UCSD-AML1 (cell line): ENCODE results near the gene MED27.

Experiments used
- DNase-seq: peaks from one replicate; lab custom pipeline; 2025; ENCODE audit not compliant: unreplicated experiment; lab: John Stamatoyannopoulos, UW

MED27 gene

GRCh38 chr9:132079391-132080091, at the start of gene MED27:
Gene MED27 (minus strand): TSS chr9:132079867. CDS start chr9:132079844, 23 bp downstream.
- DNase-seq: peak; percentile 89

GRCh38 chr9:132127888-132128534, 48.3 kb upstream of the MED27 start:
- no peak for DNase-seq

- DNase-seq: no peak
Observed at GRCh38 chr9:132126680-132127236, 47.1 kb upstream of the MED27 start.

- peak; percentile 36 for DNase-seq
Observed at GRCh38 chr9:132125944-132126679, 46.4 kb upstream of the MED27 start.

- no peak for DNase-seq
Observed at GRCh38 chr9:132125361-132125760, 45.7 kb upstream of the MED27 start.

GRCh38 chr9:132124800-132125199, 45.1 kb upstream of the MED27 start:
- DNase-seq: no peak

GRCh38 chr9:132121021-132121420, 41.4 kb upstream of the MED27 start:
- DNase-seq: no peak

- no peak for DNase-seq
Observed at GRCh38 chr9:132117694-132118093, 38.0 kb upstream of the MED27 start.

GRCh38 chr9:132116583-132116982, 36.9 kb upstream of the MED27 start:
- no peak for DNase-seq

GRCh38 chr9:132114102-132114707, 34.5 kb upstream of the MED27 start:
- DNase-seq: peak; percentile 59

- DNase-seq: no peak
Observed at GRCh38 chr9:132109291-132109690, 29.6 kb upstream of the MED27 start.

GRCh38 chr9:132108728-132109127, 29.1 kb upstream of the MED27 start:
- no peak for DNase-seq

GRCh38 chr9:132099741-132100407, 20.2 kb upstream of the MED27 start:
- DNase-seq: no peak

- DNase-seq: no peak
Observed at GRCh38 chr9:132099167-132099566, 19.5 kb upstream of the MED27 start.

GRCh38 chr9:132094314-132094791, 14.7 kb upstream of the MED27 start:
- no peak for DNase-seq

GRCh38 chr9:132090771-132091170, 11.1 kb upstream of the MED27 start:
- no peak for DNase-seq

GRCh38 chr9:132087438-132088030, 7.9 kb upstream of the MED27 start:
- no peak for DNase-seq

- DNase-seq: no peak
Observed at GRCh38 chr9:132082188-132082587, 2.5 kb upstream of the MED27 start.

GRCh38 chr9:132078699-132079356, 839 bp downstream of the MED27 start:
- DNase-seq: no peak
